H9 (cell line): ENCODE data around the gene SPECC1L. TPM values are rescaled to one million over a fixed set of nuclear protein-coding genes. Genes with fewer than 3 reads are reported as not detected.

Experiments used
- DNase-seq: peaks from one replicate; pipeline ENCODE4 v3.0.0-alpha.2; 2017
- H2AFZ ChIP-seq: one replicate; pipeline ENCODE4 v1.6.1; 2013; ENCODE audit warnings: mild to moderate bottlenecking, low read length, control low read depth, moderate library complexity
- H2AK5ac ChIP-seq: 2 replicates; pipeline ENCODE4 v1.6.1; 2013; ENCODE audit warnings: low read length, control low read depth, mixed read lengths; ENCODE audit not compliant: insufficient read length
- H2BK120ac ChIP-seq: one replicate; pipeline ENCODE4 v1.6.1; 2013; ENCODE audit warnings: low read depth, mild to moderate bottlenecking, low read length, control low read depth, inconsistent platforms; ENCODE audit not compliant: poor library complexity, severe bottlenecking
- H2BK12ac ChIP-seq: 2 replicates; pipeline ENCODE4 v1.6.1; 2013; ENCODE audit warnings: low read length, control low read depth, mixed read lengths, low read depth; ENCODE audit not compliant: insufficient read length
- H2BK15ac ChIP-seq: 2 replicates; pipeline ENCODE4 v1.6.1; 2013; ENCODE audit warnings: low read depth, low read length, control low read depth
- H2BK20ac ChIP-seq: one replicate; pipeline ENCODE4 v1.6.1; 2013; ENCODE audit warnings: low read depth, mild to moderate bottlenecking, low read length, control low read depth, inconsistent platforms; ENCODE audit not compliant: poor library complexity, severe bottlenecking
- H2BK5ac ChIP-seq: 2 replicates; pipeline ENCODE4 v1.6.1; 2013; ENCODE audit warnings: low read length, control low read depth, mixed read lengths; ENCODE audit not compliant: insufficient read length
- H3K14ac ChIP-seq: 2 replicates; pipeline ENCODE4 v1.6.1; 2013; ENCODE audit warnings: low read length, control low read depth; ENCODE audit not compliant: insufficient read depth
- H3K18ac ChIP-seq: 2 replicates; pipeline ENCODE4 v1.6.1; 2013; ENCODE audit warnings: low read depth, mild to moderate bottlenecking, mixed read lengths, low read length, control low read depth; ENCODE audit not compliant: insufficient read length
- H3K23ac ChIP-seq: 2 replicates; pipeline ENCODE4 v1.6.1; 2013; ENCODE audit warnings: low read length, control low read depth, mixed read lengths, low read depth; ENCODE audit not compliant: insufficient read length
- H3K23me2 ChIP-seq: 2 replicates; pipeline ENCODE4 v1.6.1; 2013; ENCODE audit warnings: low read depth, mild to moderate bottlenecking, mixed read lengths, low read length, control low read depth; ENCODE audit not compliant: insufficient read length, poor library complexity, severe bottlenecking
- H3K27ac ChIP-seq: 2 replicates; pipeline ENCODE4 v1.5.1; 2013; ENCODE audit warnings: low read length, control low read depth, mixed read lengths, low read depth; ENCODE audit not compliant: insufficient read length
- H3K27me3 ChIP-seq: 2 replicates; pipeline ENCODE4 v1.6.1; 2013; ENCODE audit warnings: low read length, control low read depth, inconsistent platforms; ENCODE audit not compliant: insufficient read depth
- H3K4ac ChIP-seq: 2 replicates; pipeline ENCODE4 v1.6.1; 2013; ENCODE audit warnings: low read depth, mild to moderate bottlenecking, control low read depth, inconsistent platforms, low read length, moderate library complexity
- H3K4me1 ChIP-seq: 2 replicates; pipeline ENCODE4 v1.6.1; 2013; ENCODE audit warnings: low read length, control low read depth, inconsistent platforms; ENCODE audit not compliant: insufficient read depth
- H3K4me2 ChIP-seq: 2 replicates; pipeline ENCODE4 v1.6.1; 2013; ENCODE audit warnings: low read length, control low read depth, mixed read lengths; ENCODE audit not compliant: insufficient read length, insufficient read depth
- H3K56ac ChIP-seq: 2 replicates; pipeline ENCODE4 v1.6.1; 2013; ENCODE audit warnings: low read depth, mild to moderate bottlenecking, mixed read lengths, low read length, control low read depth; ENCODE audit not compliant: insufficient read length
- H3K79me1 ChIP-seq: 2 replicates; pipeline ENCODE4 v1.6.1; 2013; ENCODE audit warnings: low read depth, mild to moderate bottlenecking, moderate library complexity, low read length, control low read depth, inconsistent platforms; ENCODE audit not compliant: insufficient read depth, poor library complexity, severe bottlenecking
- H3K79me2 ChIP-seq: 2 replicates; pipeline ENCODE4 v1.6.1; 2013; ENCODE audit warnings: low read length, control low read depth, inconsistent platforms; ENCODE audit not compliant: insufficient read depth
- H3K9ac ChIP-seq: 2 replicates; pipeline ENCODE4 v1.6.1; 2013; ENCODE audit warnings: low read length, control low read depth, mixed read lengths; ENCODE audit not compliant: insufficient read length; ENCODE audit errors: extremely low read depth
- H3K9me3 ChIP-seq: one replicate; pipeline ENCODE4 v1.6.1; 2013; ENCODE audit warnings: low read depth, low read length, inconsistent platforms; ENCODE audit not compliant: control insufficient read depth
- H3T11ph ChIP-seq: one replicate; pipeline ENCODE4 v1.6.1; 2013; ENCODE audit warnings: mild to moderate bottlenecking, low read length, control low read depth, inconsistent platforms
- H4K20me1 ChIP-seq: one replicate; pipeline ENCODE4 v1.6.1; 2013; ENCODE audit not compliant: control insufficient read depth, insufficient read length, insufficient read depth
- H4K5ac ChIP-seq: 2 replicates; pipeline ENCODE4 v1.6.1; 2013; ENCODE audit warnings: low read depth, mild to moderate bottlenecking, mixed read lengths, low read length, control low read depth; ENCODE audit not compliant: insufficient read length
- H4K8ac ChIP-seq: replicated peaks from 2 replicates; pipeline ENCODE4 v1.6.1; 2013; ENCODE audit warnings: low read length, control low read depth, mixed read lengths, low read depth; ENCODE audit not compliant: insufficient read length
- H4K91ac ChIP-seq: 2 replicates; pipeline ENCODE4 v1.6.1; 2013; ENCODE audit warnings: low read depth, mild to moderate bottlenecking, moderate library complexity, mixed read lengths, low read length, control low read depth; ENCODE audit not compliant: insufficient read length
- H3K27ac Mint-ChIP-seq, 3 experiments: 2 replicates in 2 of 3; 3 replicates in 1 of 3; pipeline ENCODE4 v1.8.0; 2020 to 2021; ENCODE audit warnings: mixed read lengths in 3 of 3, mild to moderate bottlenecking in 1 of 3, moderate library complexity in 1 of 3
- H3K27me3 Mint-ChIP-seq: 2 replicates; pipeline ENCODE4 v1.8.0; 2021; ENCODE audit warnings: low read depth, mild to moderate bottlenecking, moderate library complexity, mixed read lengths
- H3K36me3 Mint-ChIP-seq, 3 experiments: 2 replicates in 2 of 3; 3 replicates in 1 of 3; pipeline ENCODE4 v1.8.0; 2020 to 2021; ENCODE audit warnings: low read depth in 3 of 3, mixed read lengths in 3 of 3; ENCODE audit not compliant: insufficient read depth in 1 of 3
- H3K4me1 Mint-ChIP-seq, 2 experiments: 2 replicates each; pipeline ENCODE4 v1.8.0; 2020; ENCODE audit warnings: mixed read lengths in 2 of 2
- H3K4me3 Mint-ChIP-seq, 2 experiments: 2 replicates in 1 of 2; 3 replicates in 1 of 2; pipeline ENCODE4 v1.8.0; 2020 to 2021; ENCODE audit warnings: mild to moderate bottlenecking in 2 of 2, mixed read lengths in 2 of 2, moderate library complexity in 1 of 2
- H3K9me3 Mint-ChIP-seq, 2 experiments: 2 replicates in 1 of 2; 3 replicates in 1 of 2; pipeline ENCODE4 v1.8.0; 2020; ENCODE audit warnings: mild to moderate bottlenecking in 2 of 2, mixed read lengths in 2 of 2, moderate library complexity in 1 of 2
- CTCF ChIP-seq: fragments of 200-600 bp; sonication (generic); conservative IDR thresholded peaks from 3 replicates; pipeline ENCODE4 v1.8.0; 2021; ENCODE audit warnings: antibody characterized with exemption, mild to moderate bottlenecking
- WGBS: extraction: QIAGEN DNeasy Blood & Tissue Kit; methylation state at CpG from one replicate; pipeline ENCODE4 v1.1.7; 2013; ENCODE audit warnings: missing lambda C conversion rate, low lambda C conversion rate, mixed read lengths; ENCODE audit not compliant: insufficient read length; ENCODE audit errors: extremely low coverage; 5-methylcytosine and 5-hydroxymethylcytosine counted together
- total RNA-seq: library from RNA; stranded (reverse); gene quantifications from 2 replicates; pipeline ENCODE4 v1.2.1, GENCODE V29; 2021

SPECC1L gene
- total RNA-seq, 1 experiment from 2014 or later, result 57.1 TPM

GRCh38 chr22:24379536-24379935 is 108.9 kb downstream of the SPECC1L start:
- no peaks in the 10 kb centered on the region for H3K4me1 ChIP-seq
- no peaks in the 10 kb centered on the region for H3K27me3 ChIP-seq
- H2BK12ac ChIP-seq, result no peak overlapping the region
- Mint-ChIP-seq H3K27ac (no peak overlapping the region), H3K27me3 (no peaks in the 10 kb centered on the region), H3K9me3 (no peaks in the 10 kb centered on the region), H3K36me3 (peaks cover 6 to 49% (median 30%) of the 10 kb centered on the region in 3 experiments; a peak in 6 of 7 replicates), H3K4me1 (no peaks in the 10 kb centered on the region), H3K4me3 (no peak overlapping the region)
- H3K27ac ChIP-seq, result no peak overlapping the region
- no peak for TF ChIP-seq CTCF
- no peak overlapping the region for H2BK20ac ChIP-seq
- H4K20me1 ChIP-seq, result no peaks in the 10 kb centered on the region
- H3K18ac ChIP-seq, result no peak overlapping the region
- WGBS, result no CpG with 5 or more reads among the region's 2 CpGs
- H3K23me2 ChIP-seq, result no peaks in the 10 kb centered on the region
- no peak overlapping the region for H3K23ac ChIP-seq
- H3K4ac ChIP-seq, result no peak overlapping the region
- no peak overlapping the region for H2BK15ac ChIP-seq
- H3K79me2 ChIP-seq, result no peaks in the 10 kb centered on the region
- H3K14ac ChIP-seq, result no peak overlapping the region
- DNase-seq, result no peak
- H3K79me1 ChIP-seq, result no peaks in the 10 kb centered on the region
- H3K9me3 ChIP-seq, result no peaks in the 10 kb centered on the region
- no peak overlapping the region for H4K91ac ChIP-seq
- H3K4me2 ChIP-seq, result no peak overlapping the region
- no peak overlapping the region for H4K5ac ChIP-seq
- no peak overlapping the region for H3T11ph ChIP-seq
- H4K8ac ChIP-seq, result no peak overlapping the region
- H2AFZ ChIP-seq, result no peak overlapping the region
- H3K56ac ChIP-seq, result no peak overlapping the region
- no peak overlapping the region for H3K9ac ChIP-seq
- no peak overlapping the region for H2BK120ac ChIP-seq
- H2BK5ac ChIP-seq, result no peak overlapping the region
- H2AK5ac ChIP-seq, result no peak overlapping the region
